CD14-positive monocyte (primary cell): Measurements from ENCODE around the gene UPP2. TPM values are rescaled to one million over a fixed set of nuclear protein-coding genes. Genes with fewer than 3 reads are reported as not detected.

Experiments used
- DNase-seq, 3 donors: peaks; one replicate each; pipeline ENCODE4 v3.0.0-alpha.2; 2011 to 2022
- H2AFZ ChIP-seq: 2 replicates; pipeline ENCODE4 v1.6.0; 2012; ENCODE audit warnings: mild to moderate bottlenecking, low read depth, low read length, inconsistent platforms; ENCODE audit not compliant: insufficient read depth, poor library complexity, severe bottlenecking
- H3K27ac ChIP-seq, 2 donors: 1 replicate in 1 of 2; 2 replicates in 1 of 2; pipeline ENCODE4 v1.5.1; 2012 to 2013; ENCODE audit warnings: low read length in 2 of 2, control low read depth in 1 of 2, inconsistent platforms in 1 of 2, low read depth in 1 of 2, mild to moderate bottlenecking in 1 of 2
- H3K27me3 ChIP-seq, 2 donors: one replicate each; pipeline versions ENCODE4 v1.6.0 to v1.6.1; 2011 to 2013; ENCODE audit warnings: low read length in 2 of 2; ENCODE audit not compliant: control insufficient read depth in 2 of 2, insufficient read depth in 2 of 2
- H3K36me3 ChIP-seq, 2 donors: replicated peaks in 1 of 2; 1 replicate in 1 of 2; 2 replicates in 1 of 2; pipeline versions ENCODE4 v1.5.1 to v1.6.1; 2012 to 2013; ENCODE audit warnings: low read length in 2 of 2, control low read depth in 1 of 2, inconsistent platforms in 1 of 2, mild to moderate bottlenecking in 1 of 2; ENCODE audit not compliant: insufficient read depth in 2 of 2, control insufficient read depth in 1 of 2
- H3K4me1 ChIP-seq, 2 donors: 1 replicate in 1 of 2; 2 replicates in 1 of 2; pipeline versions ENCODE4 v1.5.1 to v1.6.1; 2012 to 2013; ENCODE audit warnings: low read length in 2 of 2, control low read depth in 1 of 2, inconsistent platforms in 1 of 2, mild to moderate bottlenecking in 1 of 2, moderate library complexity in 1 of 2; ENCODE audit not compliant: insufficient read depth in 2 of 2, control insufficient read depth in 1 of 2
- H3K4me2 ChIP-seq: replicated peaks from 2 replicates; pipeline ENCODE3; 2012; ENCODE audit warnings: low read length, moderate library complexity, mild to moderate bottlenecking; ENCODE audit not compliant: poor library complexity, severe bottlenecking; ENCODE audit errors: extremely low read depth
- H3K4me3 ChIP-seq, 3 experiments: fragments of 200-600 bp in 1 of 3; sonication (generic) in 1 of 3; replicated peaks in 1 of 3; 1 replicate in 2 of 3; 2 replicates in 1 of 3; pipeline ENCODE4 v1.5.1; 2011 to 2013; ENCODE audit warnings: low read length in 3 of 3, mild to moderate bottlenecking in 3 of 3, control low read depth in 2 of 3, low read depth in 2 of 3, inconsistent platforms in 1 of 3, moderate library complexity in 1 of 3
- H3K79me2 ChIP-seq: 2 replicates; pipeline ENCODE4 v1.6.0; 2012; ENCODE audit warnings: mild to moderate bottlenecking, control low read depth, inconsistent platforms, low read length, moderate library complexity; ENCODE audit not compliant: insufficient read depth
- H3K9ac ChIP-seq: 2 replicates; pipeline ENCODE4 v1.6.0; 2017; ENCODE audit warnings: low read length, mild to moderate bottlenecking; ENCODE audit not compliant: insufficient read depth, poor library complexity, severe bottlenecking
- H3K9me3 ChIP-seq, 2 donors: replicated peaks in 1 of 2; 1 replicate in 1 of 2; 2 replicates in 1 of 2; pipeline versions ENCODE4 v1.5.1 to v1.6.1; 2012 to 2013; ENCODE audit warnings: low read length in 2 of 2, control low read depth in 1 of 2; ENCODE audit not compliant: control insufficient read depth in 1 of 2, insufficient read depth in 1 of 2
- H4K20me1 ChIP-seq: 2 replicates; pipeline ENCODE4 v1.6.0; 2012; ENCODE audit warnings: mild to moderate bottlenecking, low read length, control low read depth, moderate library complexity; ENCODE audit not compliant: insufficient read depth
- H3K27ac Mint-ChIP-seq, 7 donors: one replicate each; pipeline ENCODE4 v1.8.0; 2020; ENCODE audit warnings: mild to moderate bottlenecking in 7 of 7, mixed read lengths in 7 of 7, moderate library complexity in 6 of 7, inconsistent platforms in 2 of 7
- H3K27me3 Mint-ChIP-seq, 3 donors: one replicate each; pipeline ENCODE4 v1.8.0; 2021 to 2022; ENCODE audit warnings: low read depth in 3 of 3, mild to moderate bottlenecking in 3 of 3, mixed read lengths in 3 of 3, moderate library complexity in 3 of 3, inconsistent platforms in 1 of 3
- H3K36me3 Mint-ChIP-seq, 2 donors: one replicate each; pipeline ENCODE4 v1.8.0; 2020; ENCODE audit warnings: mixed read lengths in 2 of 2, inconsistent platforms in 1 of 2, mild to moderate bottlenecking in 1 of 2
- H3K4me1 Mint-ChIP-seq: one replicate; pipeline ENCODE4 v1.8.0; 2020; ENCODE audit warnings: mild to moderate bottlenecking, mixed read lengths
- H3K4me3 Mint-ChIP-seq, 2 donors: one replicate each; pipeline ENCODE4 v1.8.0; 2020; ENCODE audit warnings: mild to moderate bottlenecking in 2 of 2, mixed read lengths in 2 of 2, moderate library complexity in 1 of 2
- H3K9me3 Mint-ChIP-seq, 7 donors: one replicate each; pipeline ENCODE4 v1.8.0; 2020 to 2022; ENCODE audit warnings: mixed read lengths in 7 of 7, mild to moderate bottlenecking in 6 of 7, moderate library complexity in 6 of 7, inconsistent platforms in 2 of 7
- WGBS: methylation state at CpG from one replicate; pipeline ENCODE4 v1.1.5; 2013; ENCODE audit warnings: missing lambda C conversion rate; ENCODE audit not compliant: insufficient coverage; 5-methylcytosine and 5-hydroxymethylcytosine counted together
- intact Hi-C, 2 donors: fragments of 100-400 bp; cut with micrococcal nuclease; formaldehyde crosslinking; loops; one replicate each; pipeline versions ENCODE4 v1.15.0 to v1.15.1; 2023
- polyA minus RNA-seq: library from RNA; depleted of rRNA, polyadenylated mRNA; stranded (reverse); fragments of >200 nt; gene quantifications from 2 replicates; pipeline ENCODE4 v1.2.3, GENCODE V29; 2012
- polyA plus RNA-seq, 3 donors: library from polyadenylated mRNA; depleted of rRNA in 1 of 3; unstranded in 2 of 3; stranded (reverse) in 1 of 3; fragments of 300-500 nt in 2 of 3; fragments of >200 nt in 1 of 3; fragmentation: Illumina TruSeq in 2 of 3; gene quantifications; 1 replicate in 2 of 3; 2 replicates in 1 of 3; pipeline ENCODE4 v1.2.3, GENCODE V29; 2012 to 2021
- total RNA-seq, 12 experiments: library from RNA in 1 of 12; stranded (reverse) in 1 of 12; fragments of 120-200 nt in 1 of 12; gene quantifications; one replicate each; pipeline ENCODE4 v1.2.4 and lab custom pipeline; 2013 to 2026; ENCODE audit warnings: mixed read lengths in 6 of 12, inconsistent platforms in 1 of 12
- TF ChIP-seq, protein P1 (sequence below): fragments of 200-600 bp; IDR thresholded peaks from one replicate; pipeline ENCODE4 v1.8.0; 2022; ENCODE audit warnings: antibody characterized with exemption, mild to moderate bottlenecking

The UPP2 gene
- total RNA-seq (2013), result not detected
- polyA plus RNA-seq (not detected), polyA minus RNA-seq (not detected in 2 replicates), total RNA-seq (lab: John Stamatoyannopoulos, UW) (0 to 1.6 (median 0.04) reads per million in 11 experiments)

DNA sequence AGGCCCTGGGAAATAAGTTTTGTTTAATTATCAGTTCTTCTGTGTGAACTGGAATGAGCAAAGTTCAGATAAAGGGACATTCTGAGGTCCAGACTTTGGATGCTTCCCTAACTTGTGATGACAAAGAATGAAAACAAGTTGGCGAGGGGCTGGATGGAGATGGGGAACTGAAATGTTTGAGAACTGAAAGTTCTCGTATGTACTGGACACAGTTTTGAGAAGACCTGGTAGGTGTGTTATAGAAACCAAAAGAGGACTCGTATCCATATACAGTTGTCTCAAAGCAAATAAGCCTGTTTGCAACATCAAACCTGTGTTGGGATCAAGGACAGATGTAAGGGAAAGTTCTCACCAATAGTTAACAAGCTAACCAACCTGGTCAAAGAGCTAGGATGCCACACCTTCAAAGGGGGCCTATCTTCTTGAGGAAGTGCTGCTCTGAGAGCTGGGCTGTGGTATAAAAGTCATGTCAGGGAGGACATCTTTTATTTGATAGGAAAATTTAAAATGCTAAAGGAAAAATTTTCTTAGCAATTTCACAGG is at the start of gene UPP2:
Gene UPP2, plus strand, starts transcription at position 493 of the 543 bp plus-strand sequence. CDS start 188 bp downstream, outside the sequence.
- WGBS, result 36% methylated on average over 2 of the region's 3 CpGs
- TF ChIP-seq, protein P1, sequence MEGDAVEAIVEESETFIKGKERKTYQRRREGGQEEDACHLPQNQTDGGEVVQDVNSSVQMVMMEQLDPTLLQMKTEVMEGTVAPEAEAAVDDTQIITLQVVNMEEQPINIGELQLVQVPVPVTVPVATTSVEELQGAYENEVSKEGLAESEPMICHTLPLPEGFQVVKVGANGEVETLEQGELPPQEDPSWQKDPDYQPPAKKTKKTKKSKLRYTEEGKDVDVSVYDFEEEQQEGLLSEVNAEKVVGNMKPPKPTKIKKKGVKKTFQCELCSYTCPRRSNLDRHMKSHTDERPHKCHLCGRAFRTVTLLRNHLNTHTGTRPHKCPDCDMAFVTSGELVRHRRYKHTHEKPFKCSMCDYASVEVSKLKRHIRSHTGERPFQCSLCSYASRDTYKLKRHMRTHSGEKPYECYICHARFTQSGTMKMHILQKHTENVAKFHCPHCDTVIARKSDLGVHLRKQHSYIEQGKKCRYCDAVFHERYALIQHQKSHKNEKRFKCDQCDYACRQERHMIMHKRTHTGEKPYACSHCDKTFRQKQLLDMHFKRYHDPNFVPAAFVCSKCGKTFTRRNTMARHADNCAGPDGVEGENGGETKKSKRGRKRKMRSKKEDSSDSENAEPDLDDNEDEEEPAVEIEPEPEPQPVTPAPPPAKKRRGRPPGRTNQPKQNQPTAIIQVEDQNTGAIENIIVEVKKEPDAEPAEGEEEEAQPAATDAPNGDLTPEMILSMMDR, result no peak
- Mint-ChIP-seq H3K4me3 (no peak within 1 kb of the TSS), H3K9me3 (peaks cover 0 to 2% (median 0%) of the 10 kb centered on the region in 7 donors), H3K4me1 (peaks cover 6% of the 10 kb centered on the region), H3K27ac (no peak within 1 kb of the TSS), H3K27me3 (no peaks in the 10 kb centered on the region), H3K36me3 (no peaks in the 10 kb centered on the region)
- H3K79me2 ChIP-seq, result no peaks in the 10 kb centered on the region
- no peak for DNase-seq
- H2AFZ ChIP-seq, result no peak within 1 kb of the TSS
- no peaks in the 10 kb centered on the region for H3K4me1 ChIP-seq
- no peak within 1 kb of the TSS for H3K4me2 ChIP-seq
- no peaks in the 10 kb centered on the region for H3K9me3 ChIP-seq
- H3K4me3 ChIP-seq, result no peak within 1 kb of the TSS
- H3K27ac ChIP-seq, result no peak within 1 kb of the TSS
- H4K20me1 ChIP-seq, result no peaks in the 10 kb centered on the region
- no peak within 1 kb of the TSS for H3K9ac ChIP-seq
- intact Hi-C loops, result no loop called here
- H3K36me3 ChIP-seq, result no peaks in the 10 kb centered on the region
- no peaks in the 10 kb centered on the region for H3K27me3 ChIP-seq

DNA sequence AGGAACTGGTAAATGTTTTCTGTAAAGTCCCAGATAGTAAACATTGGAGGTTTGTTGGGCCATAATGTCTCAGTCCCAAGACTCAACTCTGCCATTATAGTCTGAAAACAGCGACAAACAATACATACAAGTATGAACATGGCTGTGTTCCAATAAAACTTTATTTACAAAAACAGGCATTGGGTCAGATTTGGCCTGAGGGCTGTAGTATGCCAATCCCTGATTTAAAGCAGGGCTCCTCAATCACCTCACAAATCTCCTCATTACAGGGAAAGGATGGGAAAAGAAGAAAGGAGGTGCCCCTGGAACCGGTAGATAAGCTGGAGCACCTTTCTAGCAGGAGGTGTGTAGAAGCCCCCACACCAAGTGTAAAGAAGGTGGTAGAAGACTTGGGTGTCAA is 48.9 kb upstream of the UPP2 start:
- Mint-ChIP-seq H3K36me3 (no peaks in the 10 kb centered on the region), H3K9me3 (no peaks in the 10 kb centered on the region), H3K27ac (no peak overlapping the region), H3K27me3 (peaks cover 0 to 2% (median 0%) of the 10 kb centered on the region in 3 donors), H3K4me3 (no peak overlapping the region), H3K4me1 (peaks cover 13% of the 10 kb centered on the region)
- Histone ChIP-seq H3K27me3 (no peaks in the 10 kb centered on the region), H3K36me3 (no peaks in the 10 kb centered on the region), H3K4me1 (peaks cover 7 to 13% of the 10 kb centered on the region in 2 donors), H3K4me2 (no peak overlapping the region), H2AFZ (no peak overlapping the region), H4K20me1 (no peaks in the 10 kb centered on the region), H3K79me2 (no peaks in the 10 kb centered on the region), H3K27ac (no peak overlapping the region), H3K4me3 (no peak overlapping the region), H3K9me3 (no peaks in the 10 kb centered on the region), H3K9ac (no peak overlapping the region)
- no peak for DNase-seq
- intact Hi-C loops, result no loop called here
- WGBS, result no CpG with 5 or more reads among the region's 2 CpGs
- TF ChIP-seq, protein P1, result no peak
